Measurements from ENCODE around the gene FAM53B.

The FAM53B gene

GRCh38 chr10:124696446-124697392 is 47.5 kb downstream of the FAM53B start:
- no peak for DNase-seq (ENCODE audit: low spot score)

GRCh38 chr10:124695259-124695658 is 48.9 kb downstream of the FAM53B start:
- no peak for DNase-seq (ENCODE audit: low spot score)

GRCh38 chr10:124694481-124695220 is 49.5 kb downstream of the FAM53B start:
- no peak for DNase-seq (ENCODE audit: low spot score)

DNA sequence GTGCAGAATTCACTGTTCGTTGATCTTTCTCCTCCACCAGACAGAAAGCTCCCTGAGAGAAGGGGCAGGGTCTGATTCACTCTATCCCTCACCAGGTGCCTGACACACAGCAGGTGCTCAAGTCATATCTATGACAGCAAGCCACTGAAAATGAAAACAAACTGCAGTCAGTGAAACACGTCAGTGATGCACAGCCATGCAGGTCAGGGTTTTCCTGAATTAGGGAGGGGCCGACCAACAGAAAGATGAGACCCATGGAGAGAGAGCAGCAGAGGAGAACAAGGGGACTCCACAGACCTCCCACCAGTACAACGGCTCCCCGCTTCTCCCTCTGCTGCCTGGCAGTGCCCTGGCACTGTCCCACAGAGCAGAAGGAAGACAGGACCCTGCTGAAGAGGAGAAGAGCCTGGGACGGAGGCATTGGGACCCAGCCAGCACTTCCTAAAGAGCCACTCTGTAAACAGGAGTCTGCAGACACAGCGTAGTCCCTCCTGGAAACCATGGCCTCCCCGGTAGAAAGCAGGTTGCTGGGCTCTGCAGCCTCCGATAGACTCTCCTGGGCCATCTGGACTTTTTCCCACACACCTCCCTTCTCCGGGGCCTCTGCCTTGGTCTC is 50.3 kb downstream of the FAM53B start:
- no peak for DNase-seq (ENCODE audit: low spot score)

- no peak for DNase-seq (ENCODE audit: low spot score)
Observed at GRCh38 chr10:124693396-124693795, 50.8 kb downstream of the FAM53B start.

GRCh38 chr10:124692100-124692446 is 52.1 kb downstream of the FAM53B start:
- no peak for DNase-seq (ENCODE audit: low spot score)

- DNase-seq (ENCODE audit: low spot score), result no peak
Observed at GRCh38 chr10:124691421-124692099, 52.6 kb downstream of the FAM53B start.

- DNase-seq (ENCODE audit: low spot score), result no peak
Observed at GRCh38 chr10:124691002-124691401, 53.2 kb downstream of the FAM53B start.

DNA sequence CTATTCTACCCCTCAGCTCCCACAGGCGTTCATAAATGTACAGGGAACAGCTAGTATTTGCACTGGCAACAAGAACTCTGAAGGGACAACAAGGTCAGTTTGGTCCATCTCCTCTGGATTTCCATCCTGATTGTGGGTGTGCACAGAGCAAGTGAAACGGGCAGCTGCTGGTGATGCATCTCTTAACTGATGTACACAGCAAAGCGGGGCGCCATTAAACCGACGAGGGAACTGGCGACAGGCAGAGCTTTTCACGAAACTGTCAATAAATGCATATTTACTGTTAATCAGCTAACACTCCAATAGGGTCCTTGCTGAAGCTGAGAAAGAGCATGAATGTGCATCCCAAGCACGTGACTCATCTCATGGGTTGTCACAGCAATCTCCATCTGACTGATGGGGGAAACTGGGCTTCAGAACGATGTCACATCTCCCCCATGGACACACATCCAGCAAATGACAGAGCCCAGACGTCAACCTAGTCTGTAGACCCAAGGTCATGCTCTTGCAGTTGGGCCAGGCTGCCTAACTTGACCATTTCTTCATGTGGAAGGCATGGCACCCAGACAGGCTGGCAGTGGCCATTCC is 54.2 kb downstream of the FAM53B start:
- no peak for DNase-seq (ENCODE audit: low spot score)

DNA sequence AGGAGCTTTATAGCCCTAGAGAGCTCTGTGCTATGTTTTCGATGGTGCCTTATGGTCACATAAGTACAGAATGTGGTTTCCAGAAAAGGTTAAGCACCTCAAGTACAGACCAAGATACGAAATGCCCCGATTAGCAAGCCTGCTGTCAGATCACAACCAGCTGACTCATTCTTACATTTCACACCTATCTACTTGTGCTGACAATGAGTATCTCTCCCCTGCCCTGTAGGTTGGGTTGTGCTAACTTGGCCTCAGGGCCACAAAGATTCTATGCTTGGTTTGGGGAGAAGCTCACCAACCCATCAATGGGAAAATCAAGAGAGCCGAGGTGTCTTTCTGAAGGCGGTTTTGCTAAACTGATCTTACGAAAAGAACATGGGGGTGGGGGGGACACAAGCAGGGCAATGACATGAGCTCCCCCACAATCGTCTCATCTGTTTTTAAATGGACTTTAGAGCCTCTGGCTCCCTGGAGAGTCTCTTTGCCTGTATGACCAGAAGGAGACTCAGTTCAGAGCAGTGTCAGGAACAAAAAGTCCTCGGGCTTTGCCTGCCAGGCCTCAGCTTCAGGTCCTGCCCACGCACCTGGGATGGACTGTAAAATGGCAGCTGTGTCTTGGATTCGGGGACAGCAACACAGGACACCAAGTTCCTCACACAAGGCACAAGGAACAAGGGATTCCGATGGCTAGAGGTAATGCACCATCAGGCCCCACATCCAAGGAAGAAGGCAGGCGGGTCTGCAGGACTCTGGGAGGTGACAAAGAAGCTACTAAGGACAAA is 55.1 kb downstream of the FAM53B start:
- no peak for DNase-seq (ENCODE audit: low spot score)

DNA sequence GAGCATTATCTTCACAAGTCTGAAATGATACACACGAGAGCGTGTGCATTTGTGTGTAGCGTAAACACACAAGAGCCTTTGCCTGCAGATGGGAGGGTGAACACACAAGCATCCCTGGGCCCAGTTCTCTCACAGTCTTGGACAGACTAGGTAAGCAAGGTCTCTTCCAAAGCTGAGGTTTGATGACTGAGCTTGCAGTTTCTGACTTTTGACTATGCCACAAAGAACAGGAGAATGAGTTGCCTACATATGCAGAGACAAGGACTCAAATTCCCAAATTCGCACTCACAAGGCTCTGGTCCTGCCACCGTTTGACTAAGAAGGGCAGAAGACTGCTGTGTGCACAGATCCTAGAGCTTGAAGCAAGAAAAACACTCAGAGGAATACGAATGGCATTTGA is 55.8 kb downstream of the FAM53B start:
- no peak for DNase-seq (ENCODE audit: low spot score)

DNA sequence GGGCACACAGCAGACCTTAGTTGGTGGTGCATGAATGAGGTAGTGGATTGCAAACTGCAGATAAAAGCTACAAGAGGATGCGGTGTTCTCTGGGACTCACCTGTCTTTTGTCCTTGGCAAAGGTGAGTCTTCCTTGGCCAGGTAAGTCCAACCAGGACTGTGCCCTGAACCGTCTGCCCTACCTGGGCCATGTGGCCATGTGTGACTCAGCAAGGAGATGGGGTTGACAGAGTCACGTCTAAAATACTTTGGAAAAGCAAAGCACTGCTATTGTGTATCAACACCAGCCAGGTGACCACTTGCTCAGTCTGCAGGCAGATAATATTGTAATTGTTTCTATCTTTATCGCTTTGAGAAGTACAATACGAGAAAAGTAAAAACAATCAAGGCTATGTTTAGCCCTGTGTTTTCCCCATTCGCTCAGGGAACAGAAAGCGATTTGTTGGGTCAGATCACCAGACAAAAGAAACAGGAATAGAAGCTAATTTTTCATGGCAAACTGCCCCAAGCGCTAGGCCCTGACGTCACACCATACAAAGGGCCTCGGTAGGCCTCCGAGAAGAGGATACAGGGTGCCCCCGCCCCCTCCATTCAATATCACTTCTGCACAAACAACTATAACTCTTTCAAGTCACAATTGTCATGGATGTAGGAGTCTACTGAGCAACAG is 57.3 kb downstream of the FAM53B start:
- no peak for DNase-seq (ENCODE audit: low spot score)

GRCh38 chr10:124685261-124685660 is 58.9 kb downstream of the FAM53B start:
- DNase-seq (ENCODE audit: low spot score), result no peak

DNA sequence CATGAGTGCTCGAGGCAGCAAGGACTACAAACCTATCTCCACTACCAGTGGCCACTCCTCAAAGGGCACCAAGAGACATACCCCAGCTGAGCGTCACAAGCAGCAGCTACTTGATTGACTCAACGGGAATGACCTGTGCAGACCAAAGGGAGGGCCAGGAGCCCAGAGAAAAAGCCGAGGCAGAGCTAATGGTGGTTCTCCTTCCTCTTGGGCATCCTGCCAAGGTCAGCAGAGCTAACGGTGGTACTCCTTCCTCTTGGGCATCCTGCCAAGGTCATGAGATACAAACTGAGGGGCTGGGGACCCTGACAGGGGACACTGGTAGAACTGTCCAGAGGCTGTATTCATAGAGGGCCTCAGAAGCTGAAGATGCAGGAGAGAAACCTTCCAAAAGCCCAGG is 60.4 kb downstream of the FAM53B start:
- no peak for DNase-seq (ENCODE audit: low spot score)

- DNase-seq (ENCODE audit: low spot score), result no peak
Observed at GRCh38 chr10:124681626-124682552, 62.3 kb downstream of the FAM53B start.

GRCh38 chr10:124681091-124681490 is 63.1 kb downstream of the FAM53B start:
- DNase-seq (ENCODE audit: low spot score), result no peak

GRCh38 chr10:124680675-124681074 is 63.5 kb downstream of the FAM53B start:
- no peak for DNase-seq (ENCODE audit: low spot score)

DNA sequence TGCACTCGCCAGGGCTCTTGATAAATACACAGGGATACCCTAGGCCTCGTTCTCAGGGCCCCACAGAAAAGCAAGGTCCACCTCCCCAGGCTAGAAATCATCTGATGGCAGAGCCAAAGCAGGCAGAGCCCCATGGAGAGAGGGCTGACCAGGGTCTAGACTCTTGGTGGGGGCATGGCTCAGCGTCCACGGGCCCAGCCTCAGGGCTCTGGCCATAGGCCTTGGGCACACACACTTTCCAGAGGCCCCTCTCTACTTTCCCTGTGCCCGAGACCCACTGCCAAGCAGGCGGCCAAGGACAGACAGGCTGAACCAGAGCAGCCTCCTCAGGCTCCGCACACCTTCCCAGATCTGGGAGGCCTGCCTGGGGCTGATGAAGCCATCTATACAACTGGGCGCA is 64.8 kb downstream of the FAM53B start:
- DNase-seq (ENCODE audit: low spot score), result no peak

DNA sequence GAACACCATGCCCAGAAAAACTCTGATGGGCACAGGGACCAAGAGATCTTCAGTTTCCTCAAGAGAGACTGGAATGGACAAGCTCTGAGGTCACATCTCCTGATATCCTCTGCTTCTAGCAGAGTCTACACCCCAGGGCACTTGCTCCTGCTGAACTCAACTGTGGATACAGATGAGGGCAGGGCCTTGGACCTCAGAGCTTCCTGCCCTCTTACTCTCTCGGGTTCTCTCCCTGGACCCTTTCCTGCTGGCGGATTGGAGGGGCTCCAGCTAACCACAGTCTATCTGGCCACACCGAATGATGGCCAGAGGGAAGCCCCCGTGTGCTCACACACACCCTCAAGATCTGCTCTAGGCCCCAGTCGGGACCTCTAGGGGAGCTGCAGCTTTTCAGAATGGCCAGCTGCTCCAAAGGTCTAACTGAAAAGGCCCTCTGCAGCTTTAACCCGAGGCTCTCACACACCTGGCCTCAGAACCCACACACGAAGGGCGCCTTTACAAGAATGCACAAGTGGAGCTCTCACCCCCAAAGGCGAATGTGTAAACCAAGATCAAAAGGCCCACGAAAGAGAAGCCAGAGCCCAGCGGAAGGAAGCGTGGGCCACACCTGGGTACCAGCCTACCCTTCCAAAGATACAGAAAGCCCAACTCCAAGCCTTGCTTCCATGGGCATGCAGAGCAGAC is 65.5 kb downstream of the FAM53B start:
- DNase-seq (ENCODE audit: low spot score), result no peak
